GM12875 (cell line): ENCODE results near the gene TNFAIP8L3.

ENCODE experiments used
- H3K4me3 ChIP-seq: one replicate; pipeline ENCODE4 v1.5.1; 2011; ENCODE audit warnings: low read depth, low read length, control low read depth
- TF ChIP-seq, protein P1 (sequence below): IDR thresholded peaks from 2 replicates; pipeline ENCODE4 v1.5.1; 2011; ENCODE audit warnings: low read depth, mild to moderate bottlenecking, control low read depth, inconsistent platforms, low read length, moderate library complexity, borderline replicate concordance; ENCODE audit not compliant: insufficient read depth

The TNFAIP8L3 gene

DNA sequence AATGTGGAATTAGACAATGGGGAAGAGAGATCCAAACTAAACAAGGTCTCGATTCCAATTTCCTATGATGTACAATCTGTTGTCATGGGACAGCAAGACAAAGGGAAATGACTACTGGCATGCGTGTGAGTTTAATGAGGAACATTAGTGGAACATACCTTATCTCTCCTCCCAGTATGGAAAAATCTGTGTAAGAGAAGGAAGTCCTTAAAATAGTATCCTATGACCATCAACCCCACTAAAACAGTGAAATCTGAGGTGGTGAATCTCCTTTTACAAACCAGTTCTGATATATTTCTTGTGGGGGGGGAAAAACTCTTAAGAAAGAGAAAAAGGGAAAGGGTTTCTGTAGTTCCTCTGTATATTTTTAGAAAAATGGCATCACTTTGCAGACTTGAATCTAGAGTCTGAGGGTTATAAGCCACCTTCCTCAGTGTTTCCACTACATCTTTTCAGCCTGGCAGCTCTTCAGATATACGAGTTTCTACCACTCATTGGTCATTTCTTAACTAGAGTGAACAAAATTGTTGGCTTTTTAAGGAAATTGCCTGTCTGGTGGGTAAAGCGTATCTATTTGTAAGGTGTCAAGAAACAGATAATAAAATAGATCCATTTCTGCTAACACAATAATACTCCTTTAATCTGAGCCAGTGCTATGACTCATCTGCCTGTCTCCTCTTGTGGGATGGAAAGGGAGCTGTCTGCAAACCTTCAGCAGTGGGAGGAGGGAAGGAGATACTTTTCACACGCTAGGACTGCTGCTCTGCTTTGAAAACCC, 3.0 kb upstream of the TNFAIP8L3 start:
- TF ChIP-seq, protein P1, sequence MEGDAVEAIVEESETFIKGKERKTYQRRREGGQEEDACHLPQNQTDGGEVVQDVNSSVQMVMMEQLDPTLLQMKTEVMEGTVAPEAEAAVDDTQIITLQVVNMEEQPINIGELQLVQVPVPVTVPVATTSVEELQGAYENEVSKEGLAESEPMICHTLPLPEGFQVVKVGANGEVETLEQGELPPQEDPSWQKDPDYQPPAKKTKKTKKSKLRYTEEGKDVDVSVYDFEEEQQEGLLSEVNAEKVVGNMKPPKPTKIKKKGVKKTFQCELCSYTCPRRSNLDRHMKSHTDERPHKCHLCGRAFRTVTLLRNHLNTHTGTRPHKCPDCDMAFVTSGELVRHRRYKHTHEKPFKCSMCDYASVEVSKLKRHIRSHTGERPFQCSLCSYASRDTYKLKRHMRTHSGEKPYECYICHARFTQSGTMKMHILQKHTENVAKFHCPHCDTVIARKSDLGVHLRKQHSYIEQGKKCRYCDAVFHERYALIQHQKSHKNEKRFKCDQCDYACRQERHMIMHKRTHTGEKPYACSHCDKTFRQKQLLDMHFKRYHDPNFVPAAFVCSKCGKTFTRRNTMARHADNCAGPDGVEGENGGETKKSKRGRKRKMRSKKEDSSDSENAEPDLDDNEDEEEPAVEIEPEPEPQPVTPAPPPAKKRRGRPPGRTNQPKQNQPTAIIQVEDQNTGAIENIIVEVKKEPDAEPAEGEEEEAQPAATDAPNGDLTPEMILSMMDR, result no peak
- no peak overlapping the region for H3K4me3 ChIP-seq

DNA sequence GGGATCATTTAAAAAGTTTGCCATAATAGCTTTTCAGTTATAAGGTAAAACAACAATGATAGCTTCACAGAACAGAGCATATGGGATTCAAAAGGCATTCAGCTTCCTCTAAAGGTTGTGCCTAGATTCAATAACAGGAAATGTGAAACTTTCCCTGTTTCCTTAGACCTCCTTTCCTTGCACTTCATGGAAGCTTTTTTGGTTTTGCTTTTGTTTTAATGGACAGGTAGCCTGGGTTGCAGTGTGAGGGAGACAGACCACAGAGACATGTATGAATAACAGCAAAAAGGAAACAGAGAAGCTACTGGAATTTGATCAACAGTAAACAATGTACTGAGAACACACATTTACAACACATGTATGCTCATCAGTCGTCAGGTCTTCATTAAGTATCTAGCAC, 2.3 kb upstream of the TNFAIP8L3 start:
- TF ChIP-seq, protein P1, result no peak
- no peak overlapping the region for H3K4me3 ChIP-seq

DNA sequence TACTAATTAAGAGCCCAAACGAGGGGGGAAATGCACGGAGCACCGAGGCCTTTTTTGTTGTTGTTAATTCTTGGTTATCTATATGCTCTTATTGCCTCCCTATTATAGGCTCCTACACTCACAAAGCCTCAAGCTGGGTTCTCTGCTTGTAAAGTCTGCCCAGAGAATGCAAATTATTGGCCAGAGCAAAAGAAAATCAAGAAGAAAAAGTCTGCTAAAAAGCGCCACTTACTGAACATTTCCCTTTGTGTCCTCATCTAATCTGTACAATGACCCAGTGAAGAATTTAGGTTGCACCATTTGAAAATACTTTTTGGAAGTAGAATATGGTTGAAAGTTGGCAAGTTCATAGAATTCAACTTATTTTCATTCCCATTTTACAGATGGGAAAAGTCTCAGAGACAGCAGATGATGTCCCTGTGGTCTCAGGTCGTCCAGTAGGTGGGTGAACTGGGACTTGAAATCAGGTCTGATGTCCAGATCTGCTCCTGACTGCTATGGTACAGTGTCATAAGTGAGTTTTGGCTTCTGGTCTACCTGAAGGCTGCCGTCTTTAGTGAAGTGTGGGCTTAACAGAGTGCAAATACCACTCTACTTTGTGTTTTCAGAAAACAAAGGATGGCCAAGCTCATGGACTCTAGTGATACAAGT, 1.1 kb upstream of the TNFAIP8L3 start:
- H3K4me3 ChIP-seq, result no peak overlapping the region
- TF ChIP-seq, protein P1, result no peak

DNA sequence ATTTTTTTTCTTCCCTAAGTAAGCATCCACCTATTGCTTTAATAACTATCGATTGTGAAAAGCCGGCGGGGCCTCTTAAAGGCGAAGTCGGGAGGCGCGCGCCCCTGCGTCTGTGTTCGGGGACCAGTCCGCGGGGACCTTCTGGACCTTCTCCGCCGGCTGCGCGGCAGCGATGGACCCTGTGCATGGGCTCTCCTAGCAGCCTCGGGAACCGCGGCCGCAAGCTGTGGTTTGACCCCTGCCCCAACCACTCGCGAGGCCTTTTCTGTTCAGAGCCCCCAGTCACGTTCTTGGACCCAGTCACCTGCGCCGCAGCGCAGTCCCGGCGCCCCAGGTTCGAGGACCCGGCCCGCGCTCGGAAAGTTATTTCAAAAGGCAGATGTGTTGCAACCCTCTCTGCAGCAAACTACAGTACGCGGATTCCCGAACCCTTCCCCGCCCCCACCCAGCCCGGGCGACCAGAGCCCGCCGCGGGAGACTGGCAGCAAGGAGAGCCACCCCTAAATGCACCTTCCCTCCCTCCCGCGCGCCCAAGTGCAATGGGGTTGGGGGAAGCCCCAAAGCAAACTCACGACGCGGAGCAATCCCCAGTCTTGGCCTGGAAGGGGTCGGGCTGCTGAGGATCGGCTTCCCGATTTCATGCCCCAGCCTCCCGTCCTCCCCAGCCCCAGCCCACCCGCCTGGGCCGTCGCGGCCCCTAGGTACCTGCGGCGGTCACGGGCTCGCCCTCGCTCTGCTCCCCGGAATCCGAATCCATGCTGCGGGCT, 684 bp downstream of the TNFAIP8L3 start:
- H3K4me3 ChIP-seq, result no peak overlapping the region
- TF ChIP-seq, protein P1, result no peak

DNA sequence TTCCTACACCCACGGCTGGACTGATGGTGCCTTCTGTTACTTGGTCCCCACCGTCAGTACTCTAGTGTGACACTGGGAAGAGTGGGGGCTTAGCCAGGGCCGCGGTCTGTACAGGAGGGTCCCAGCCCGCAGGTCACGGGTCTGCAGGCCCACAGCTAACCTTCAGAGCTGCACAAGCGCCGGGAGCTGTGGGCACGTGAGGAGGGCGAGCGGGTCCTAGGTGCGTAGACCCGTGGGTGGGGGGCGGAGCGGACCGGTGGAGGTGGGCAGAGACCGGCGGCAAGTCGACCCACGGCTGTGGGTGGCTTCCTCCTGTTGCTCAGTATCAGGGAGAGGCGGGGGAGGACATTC, 1.2 kb downstream of the TNFAIP8L3 start:
- no peak overlapping the region for H3K4me3 ChIP-seq
- TF ChIP-seq, protein P1, result no peak

DNA sequence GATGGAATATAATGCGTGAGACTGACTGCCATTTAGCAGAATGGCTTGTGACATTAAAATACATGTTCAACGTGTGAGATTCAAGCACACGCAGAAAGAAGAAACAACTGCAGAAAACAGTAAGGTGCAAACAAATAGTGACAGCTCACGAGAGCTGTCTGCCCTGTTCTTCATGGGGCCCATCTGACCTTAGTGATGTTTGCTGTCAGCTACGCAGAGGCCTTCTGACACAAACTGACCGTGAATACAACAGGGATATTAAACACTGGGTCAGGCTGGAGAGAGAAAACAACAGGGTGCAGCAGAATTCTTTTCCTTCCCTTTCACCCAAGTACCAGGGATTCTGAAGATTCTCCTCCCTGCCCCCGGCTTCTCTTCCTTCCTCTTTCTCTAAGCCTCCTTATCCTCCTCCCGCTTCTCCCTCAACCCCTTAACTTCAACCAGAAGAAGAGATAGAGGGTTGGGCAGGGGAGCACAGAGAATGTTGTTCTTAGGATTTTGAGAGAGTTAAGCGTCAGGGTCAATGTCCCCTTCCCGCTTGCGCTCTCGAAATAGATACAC, 2.1 kb downstream of the TNFAIP8L3 start:
- H3K4me3 ChIP-seq, result no peak overlapping the region
- TF ChIP-seq, protein P1, result no peak

DNA sequence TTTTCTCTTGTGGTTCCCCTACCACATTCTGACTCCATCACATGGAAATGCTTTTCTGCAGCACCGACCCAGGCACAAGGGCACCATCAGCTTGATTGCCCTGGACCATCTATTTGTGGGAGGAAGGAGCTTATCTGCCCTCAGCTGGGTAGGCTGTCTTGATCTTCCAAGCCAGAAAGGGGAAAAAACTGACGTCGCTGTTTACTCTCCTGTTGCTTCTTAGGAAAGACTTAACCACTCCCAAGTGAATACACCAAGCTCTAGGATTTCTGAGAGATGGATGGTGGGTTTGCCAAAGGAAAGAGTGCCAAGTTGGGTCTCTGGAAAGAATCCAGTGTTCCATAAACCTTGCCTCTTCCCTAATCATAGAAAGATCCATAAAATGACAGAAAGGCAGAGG, 4.0 kb downstream of the TNFAIP8L3 start:
- H3K4me3 ChIP-seq, result no peak overlapping the region
- TF ChIP-seq, protein P1, result no peak
